DOHH2 (cell line): ENCODE results near the gene ELAC1.

Source experiments
- H3F3A ChIP-seq: fragments of 200-600 bp; sonication (generic), shearing (Covaris generic); 2 replicates; pipeline ENCODE4 v1.6.0; 2016; ENCODE audit warnings: antibody characterized with exemption, mild to moderate bottlenecking; ENCODE audit not compliant: control insufficient read depth, insufficient read depth
- H3K27ac ChIP-seq: fragments of 200-600 bp; sonication (generic); 2 replicates; pipeline ENCODE4 v1.5.1; 2014; ENCODE audit warnings: low read depth, mild to moderate bottlenecking, low read length, moderate library complexity
- H3K27me3 ChIP-seq: fragments of 200-600 bp; sonication (generic); 2 replicates; pipeline ENCODE4 v1.6.1; 2014; ENCODE audit warnings: mild to moderate bottlenecking, low read length, mixed read lengths; ENCODE audit not compliant: control insufficient read depth
- H3K36me3 ChIP-seq: fragments of 200-600 bp; sonication (generic); 2 replicates; pipeline ENCODE4 v1.6.1; 2014; ENCODE audit warnings: mild to moderate bottlenecking, low read length, moderate library complexity, mixed read lengths; ENCODE audit not compliant: control insufficient read depth
- H3K4me1 ChIP-seq: fragments of 200-600 bp; sonication (generic); 2 replicates; pipeline ENCODE4 v1.6.1; 2014; ENCODE audit warnings: mild to moderate bottlenecking, low read length, mixed read lengths; ENCODE audit not compliant: control insufficient read depth
- H3K4me2 ChIP-seq: fragments of 200-600 bp; sonication (generic); 2 replicates; pipeline ENCODE4 v1.6.0; 2014; ENCODE audit warnings: mild to moderate bottlenecking, low read length, moderate library complexity
- H3K4me3 ChIP-seq: fragments of 200-600 bp; sonication (generic); 2 replicates; pipeline ENCODE4 v1.5.1; 2014; ENCODE audit warnings: mild to moderate bottlenecking, low read length, mixed read lengths
- H3K79me2 ChIP-seq: fragments of 200-600 bp; sonication (generic); 2 replicates; pipeline ENCODE4 v1.6.1; 2014; ENCODE audit warnings: mild to moderate bottlenecking, low read length, mixed read lengths; ENCODE audit not compliant: control insufficient read depth
- H3K9me2 ChIP-seq: fragments of 200-600 bp; sonication (generic); replicated peaks from 2 replicates; pipeline ENCODE4 v1.6.1; 2014; ENCODE audit warnings: mild to moderate bottlenecking, low read length, mixed read lengths; ENCODE audit not compliant: control insufficient read depth
- H3K9me3 ChIP-seq: fragments of 200-600 bp; sonication (generic); 2 replicates; pipeline ENCODE4 v1.6.1; 2014; ENCODE audit warnings: antibody characterized with exemption, low read length, mixed read lengths; ENCODE audit not compliant: control insufficient read depth, insufficient read depth
- H4K20me1 ChIP-seq: fragments of 200-600 bp; sonication (generic); 2 replicates; pipeline ENCODE4 v1.6.0; 2014; ENCODE audit warnings: low read depth, mild to moderate bottlenecking, antibody characterized with exemption, low read length, moderate library complexity; ENCODE audit not compliant: control insufficient read depth, insufficient read depth
- CTCF ChIP-seq: fragments of 200-600 bp; sonication (generic); IDR thresholded peaks from one replicate; pipeline ENCODE4 v1.5.1; 2014; ENCODE audit warnings: antibody characterized with exemption, mild to moderate bottlenecking, low read depth, low read length; ENCODE audit not compliant: poor library complexity, severe bottlenecking
- EZH2phosphoT487 ChIP-seq: fragments of 200-600 bp; sonication (generic); IDR thresholded peaks from 2 replicates; pipeline ENCODE4 v1.6.1; 2017; ENCODE audit warnings: borderline replicate concordance, mild to moderate bottlenecking, antibody characterized with exemption, low read length, moderate library complexity, mixed read lengths

The ELAC1 gene

GRCh38 chr18:50934545-50935211, 33.2 kb upstream of the ELAC1 start:
- H3K4me1 ChIP-seq: no peaks in the 10 kb centered on the region
- peaks cover 8% of the 10 kb centered on the region; the same call in 1 of the 2 replicates for H3F3A ChIP-seq
- H3K4me2 ChIP-seq: no peak overlapping the region
- no peak for TF ChIP-seq CTCF
- TF ChIP-seq EZH2phosphoT487: no peak
- H3K27me3 ChIP-seq: no peaks in the 10 kb centered on the region
- no peaks in the 10 kb centered on the region for H3K79me2 ChIP-seq
- H3K36me3 ChIP-seq: peaks cover 48% of the 10 kb centered on the region
- H3K4me3 ChIP-seq: no peak overlapping the region
- H3K9me3 ChIP-seq: no peaks in the 10 kb centered on the region
- no peaks in the 10 kb centered on the region for H4K20me1 ChIP-seq
- no peak overlapping the region for H3K27ac ChIP-seq
- no peaks in the 10 kb centered on the region for H3K9me2 ChIP-seq

- Histone ChIP-seq H3K4me1 (no peaks in the 10 kb centered on the region), H4K20me1 (no peaks in the 10 kb centered on the region), H3F3A (peaks cover 10% of the 10 kb centered on the region), H3K4me3 (no peak overlapping the region), H3K4me2 (no peak overlapping the region), H3K27me3 (no peaks in the 10 kb centered on the region), H3K36me3 (peaks cover 50% of the 10 kb centered on the region), H3K27ac (no peak overlapping the region), H3K9me2 (no peaks in the 10 kb centered on the region), H3K9me3 (no peaks in the 10 kb centered on the region), H3K79me2 (no peaks in the 10 kb centered on the region)
- no peak for TF ChIP-seq EZH2phosphoT487
- no peak for TF ChIP-seq CTCF
These were observed 32.2 kb upstream of the ELAC1 start for GRCh38 chr18:50935493-50936191.

GRCh38 chr18:50937183-50937582, 30.7 kb upstream of the ELAC1 start:
- Histone ChIP-seq H3K36me3 (peaks cover 47% of the 10 kb centered on the region), H4K20me1 (no peaks in the 10 kb centered on the region), H3F3A (peaks cover 10% of the 10 kb centered on the region), H3K9me3 (no peaks in the 10 kb centered on the region), H3K27ac (no peak overlapping the region), H3K9me2 (no peaks in the 10 kb centered on the region), H3K79me2 (no peaks in the 10 kb centered on the region), H3K27me3 (no peaks in the 10 kb centered on the region), H3K4me1 (no peaks in the 10 kb centered on the region), H3K4me3 (no peak overlapping the region), H3K4me2 (no peak overlapping the region)
- TF ChIP-seq CTCF (no peak), EZH2phosphoT487 (no peak)
